ENCODE results near the gene ABCC10. TPM values are rescaled to one million over a fixed set of nuclear protein-coding genes. Genes with fewer than 3 reads are reported as not detected.

The ABCC10 gene
- total RNA-seq, 1 experiment from 2014 or later: 31.8 TPM

GRCh38 chr6:43377710-43378229 is 49.6 kb upstream of the ABCC10 start:
- Mint-ChIP-seq H3K27ac (no peak overlapping the region), H3K27me3 (ENCODE audit: low read depth) (peaks cover 19% of the 10 kb centered on the region), H3K36me3 (ENCODE audit: insufficient read depth in 1 of 3, low read depth in 3 of 3) (no peaks in the 10 kb centered on the region), H3K4me3 (no peak overlapping the region), H3K9me3 (no peaks in the 10 kb centered on the region), H3K4me1 (no peaks in the 10 kb centered on the region)
- H2BK20ac ChIP-seq (ENCODE audit: low read depth, low read length, poor library complexity, severe bottlenecking): no peak overlapping the region
- no peak overlapping the region for H3K4ac ChIP-seq (ENCODE audit: low read depth, low read length)
- no peak overlapping the region for H3K4me2 ChIP-seq (ENCODE audit: insufficient read depth, insufficient read length, low read length)
- H2BK120ac ChIP-seq (ENCODE audit: low read depth, low read length, poor library complexity, severe bottlenecking): no peak overlapping the region
- no peak overlapping the region for H3K56ac ChIP-seq (ENCODE audit: insufficient read length, low read depth, low read length)
- H3K4me1 ChIP-seq (ENCODE audit: insufficient read depth, low read length): no peaks in the 10 kb centered on the region
- no peak overlapping the region for H4K5ac ChIP-seq (ENCODE audit: insufficient read length, low read depth, low read length)
- no peak overlapping the region for H3K27ac ChIP-seq (ENCODE audit: insufficient read length, low read depth, low read length)
- H4K20me1 ChIP-seq (ENCODE audit: control insufficient read depth, insufficient read depth, insufficient read length): no peaks in the 10 kb centered on the region
- no peak overlapping the region for H3K23ac ChIP-seq (ENCODE audit: insufficient read length, low read depth, low read length)
- no peaks in the 10 kb centered on the region for H3K79me2 ChIP-seq (ENCODE audit: insufficient read depth, low read length)
- no peak overlapping the region for H2BK12ac ChIP-seq (ENCODE audit: insufficient read length, low read depth, low read length)
- no peak overlapping the region for H3T11ph ChIP-seq (ENCODE audit: low read length)
- H3K27me3 ChIP-seq (ENCODE audit: insufficient read depth, low read length): no peaks in the 10 kb centered on the region
- WGBS (ENCODE audit: extremely low coverage, insufficient read length, low lambda C conversion rate): no CpG with 5 or more reads among the region's 2 CpGs
- H3K14ac ChIP-seq (ENCODE audit: insufficient read depth, low read length): no peak overlapping the region
- no peak for TF ChIP-seq CTCF (conservative IDR thresholded peaks at IDR 0.05)
- no peak overlapping the region for H3K18ac ChIP-seq (ENCODE audit: insufficient read length, low read depth, low read length)
- H3K9me3 ChIP-seq (ENCODE audit: control insufficient read depth, low read depth, low read length): no peaks in the 10 kb centered on the region
- no peak overlapping the region for H4K91ac ChIP-seq (ENCODE audit: insufficient read length, low read depth, low read length)
- no peak overlapping the region for H2AK5ac ChIP-seq (ENCODE audit: insufficient read length, low read length)
- H3K9ac ChIP-seq (ENCODE audit: extremely low read depth, insufficient read length, low read length): no peak overlapping the region
- no peak for DNase-seq
- no peaks in the 10 kb centered on the region for H3K79me1 ChIP-seq (ENCODE audit: insufficient read depth, low read depth, low read length, poor library complexity, severe bottlenecking)
- no peak overlapping the region for H2BK15ac ChIP-seq (ENCODE audit: low read depth, low read length)
- H3K23me2 ChIP-seq (ENCODE audit: insufficient read length, low read depth, low read length, poor library complexity, severe bottlenecking): no peaks in the 10 kb centered on the region
- no peak overlapping the region for H2AFZ ChIP-seq (ENCODE audit: low read length)
- H2BK5ac ChIP-seq (ENCODE audit: insufficient read length, low read length): no peak overlapping the region
- H4K8ac ChIP-seq (replicated peaks; ENCODE audit: insufficient read length, low read depth, low read length): no peak overlapping the region
